AG09309 (cell line): ENCODE data around the gene OR2D2.
A peak's percentile ranks its signal among the peaks of the same experiment; 100 is the strongest.
"Not testable (repeated sequence)": the region's sequence is repeated elsewhere in the genome, so short reads cannot be mapped to it uniquely, and the experiment has no call there.

Source experiments
- DNase-seq: peaks from one replicate; pipeline ENCODE4 v3.0.0-alpha.2; 2010; ENCODE audit warnings: low read depth
- H3K4me3 ChIP-seq: 2 replicates; pipeline ENCODE4 v1.5.1; 2011; ENCODE audit warnings: mild to moderate bottlenecking, low read depth, low read length, moderate library complexity; ENCODE audit not compliant: control insufficient read depth
- TF ChIP-seq, protein P1 (sequence below): IDR thresholded peaks from 2 replicates; pipeline ENCODE4 v1.5.1; 2011; ENCODE audit warnings: mild to moderate bottlenecking, low read depth, low read length, inconsistent platforms; ENCODE audit not compliant: insufficient read depth, control insufficient read depth; ENCODE audit errors: missing control alignments

Gene OR2D2

DNA sequence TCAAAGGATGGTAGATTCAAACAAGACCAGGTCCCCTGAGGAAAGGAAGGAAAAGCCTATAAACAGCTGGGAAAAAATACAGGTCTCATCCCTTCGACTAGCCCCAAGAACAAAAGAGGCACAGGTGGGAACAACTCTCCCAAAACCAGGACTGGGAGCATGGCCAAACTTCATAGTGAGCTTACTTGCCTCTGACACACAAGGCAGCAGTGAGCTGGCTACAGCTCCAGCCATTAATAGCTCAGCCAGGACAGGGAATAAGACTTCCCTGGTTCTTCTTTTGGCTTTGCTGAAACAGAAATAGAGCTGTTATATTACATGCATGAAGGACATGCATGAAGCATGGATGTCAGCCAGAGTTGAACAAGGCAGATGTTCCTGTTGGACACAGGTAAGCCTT, 29.3 kb downstream of the OR2D2 start, which contains the start of gene OR10A2:
OR10A2 (plus strand) TSS at position 97 of the 400 bp plus-strand sequence. CDS start 6,698 bp downstream, outside the sequence.
- H3K4me3 ChIP-seq = no peak within 1 kb of the TSS
- TF ChIP-seq, protein P1, sequence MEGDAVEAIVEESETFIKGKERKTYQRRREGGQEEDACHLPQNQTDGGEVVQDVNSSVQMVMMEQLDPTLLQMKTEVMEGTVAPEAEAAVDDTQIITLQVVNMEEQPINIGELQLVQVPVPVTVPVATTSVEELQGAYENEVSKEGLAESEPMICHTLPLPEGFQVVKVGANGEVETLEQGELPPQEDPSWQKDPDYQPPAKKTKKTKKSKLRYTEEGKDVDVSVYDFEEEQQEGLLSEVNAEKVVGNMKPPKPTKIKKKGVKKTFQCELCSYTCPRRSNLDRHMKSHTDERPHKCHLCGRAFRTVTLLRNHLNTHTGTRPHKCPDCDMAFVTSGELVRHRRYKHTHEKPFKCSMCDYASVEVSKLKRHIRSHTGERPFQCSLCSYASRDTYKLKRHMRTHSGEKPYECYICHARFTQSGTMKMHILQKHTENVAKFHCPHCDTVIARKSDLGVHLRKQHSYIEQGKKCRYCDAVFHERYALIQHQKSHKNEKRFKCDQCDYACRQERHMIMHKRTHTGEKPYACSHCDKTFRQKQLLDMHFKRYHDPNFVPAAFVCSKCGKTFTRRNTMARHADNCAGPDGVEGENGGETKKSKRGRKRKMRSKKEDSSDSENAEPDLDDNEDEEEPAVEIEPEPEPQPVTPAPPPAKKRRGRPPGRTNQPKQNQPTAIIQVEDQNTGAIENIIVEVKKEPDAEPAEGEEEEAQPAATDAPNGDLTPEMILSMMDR = no peak
- no peak for DNase-seq

DNA sequence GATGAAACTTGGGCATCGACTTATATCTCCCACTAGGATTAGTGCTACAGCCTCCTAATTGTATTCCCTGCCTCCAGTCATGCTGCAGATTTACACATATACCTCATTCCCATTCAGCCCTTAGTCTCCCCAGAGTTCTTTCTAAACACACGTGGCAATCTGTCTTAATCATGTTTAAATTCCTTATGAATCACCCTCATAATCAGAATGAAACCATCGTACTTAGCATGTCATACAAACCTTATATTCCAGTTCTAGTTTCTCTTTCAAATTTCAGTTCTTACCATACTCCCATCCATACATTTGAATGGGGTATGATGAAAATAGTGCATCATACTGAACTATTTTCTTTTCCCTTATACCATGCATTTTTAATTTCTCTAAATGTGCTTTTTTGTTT, 35.4 kb downstream of the OR2D2 start:
- TF ChIP-seq, protein P1 = no peak
- no peak for DNase-seq
- no peak overlapping the region for H3K4me3 ChIP-seq

DNA sequence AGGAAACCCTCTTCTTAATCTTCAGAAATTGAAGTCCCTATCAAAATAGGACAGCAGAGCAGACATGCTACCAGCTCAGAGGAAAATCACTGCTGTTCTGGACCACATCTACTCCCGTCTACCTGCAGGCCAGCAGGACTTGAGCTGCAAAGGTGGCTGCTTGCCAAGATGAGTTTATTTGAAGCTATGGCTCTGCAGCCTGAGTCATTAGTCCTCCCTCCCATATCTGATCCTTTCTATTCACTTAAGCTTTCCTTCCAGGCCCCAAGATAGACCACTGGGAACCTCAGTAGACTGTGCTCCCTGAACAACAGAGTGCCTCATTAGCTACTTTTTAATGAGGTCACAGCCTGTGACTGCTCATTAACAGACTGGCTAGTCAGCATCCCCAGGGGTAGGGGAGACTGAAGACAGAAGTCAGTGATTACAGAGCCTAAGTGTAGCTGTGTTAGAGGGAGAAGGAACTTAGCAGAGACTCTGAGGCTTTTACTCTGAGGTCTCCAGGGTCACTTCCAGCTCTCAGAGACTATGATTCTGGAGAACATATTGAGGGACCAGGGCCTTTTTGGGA, 36.2 kb downstream of the OR2D2 start:
- H3K4me3 ChIP-seq = no peak overlapping the region
- peak; percentile 25 for DNase-seq
- TF ChIP-seq, protein P1 = no peak

DNA sequence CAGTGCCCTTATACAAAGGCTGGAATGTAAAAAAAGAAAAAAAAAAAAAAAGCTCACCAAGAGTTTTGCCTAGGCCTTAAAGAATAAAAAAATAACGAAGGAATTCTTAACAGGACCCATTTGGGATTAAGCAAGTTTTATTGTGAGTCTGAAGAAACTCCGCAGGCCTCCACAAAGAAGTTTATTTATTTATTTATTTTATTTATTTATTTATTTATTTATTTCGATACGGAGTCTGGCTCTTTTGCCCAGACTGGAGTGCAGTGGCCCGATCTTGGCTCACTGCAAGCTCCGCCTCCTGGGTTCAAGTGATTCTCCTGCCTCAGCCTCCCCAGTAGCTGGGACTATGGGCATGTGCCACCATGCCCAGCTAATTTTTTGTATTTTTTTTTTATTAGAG, 37.5 kb downstream of the OR2D2 start:
- H3K4me3 ChIP-seq, DNase-seq: not testable (repeated sequence)

DNA sequence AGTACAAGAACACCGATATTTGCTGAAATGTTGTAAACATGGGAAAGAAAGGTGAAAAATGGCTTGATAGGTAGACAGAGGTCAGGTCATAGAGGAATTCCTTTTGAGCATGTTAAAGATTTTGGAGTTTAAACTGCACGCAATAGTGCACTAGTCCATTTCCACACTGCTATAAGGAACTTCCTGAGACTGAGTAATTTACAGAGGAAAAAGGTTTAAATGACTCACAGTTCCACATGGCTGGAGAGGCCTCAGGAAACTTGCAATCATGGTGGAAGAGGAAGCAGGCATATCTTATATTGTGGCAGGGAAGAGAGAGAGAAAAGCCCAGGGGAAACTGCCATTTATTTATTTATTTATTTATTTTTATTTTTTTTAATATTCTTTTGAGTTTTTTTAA, 41.8 kb downstream of the OR2D2 start:
- TF ChIP-seq, protein P1 = no peak
- DNase-seq = no peak
- H3K4me3 ChIP-seq = no peak overlapping the region

DNA sequence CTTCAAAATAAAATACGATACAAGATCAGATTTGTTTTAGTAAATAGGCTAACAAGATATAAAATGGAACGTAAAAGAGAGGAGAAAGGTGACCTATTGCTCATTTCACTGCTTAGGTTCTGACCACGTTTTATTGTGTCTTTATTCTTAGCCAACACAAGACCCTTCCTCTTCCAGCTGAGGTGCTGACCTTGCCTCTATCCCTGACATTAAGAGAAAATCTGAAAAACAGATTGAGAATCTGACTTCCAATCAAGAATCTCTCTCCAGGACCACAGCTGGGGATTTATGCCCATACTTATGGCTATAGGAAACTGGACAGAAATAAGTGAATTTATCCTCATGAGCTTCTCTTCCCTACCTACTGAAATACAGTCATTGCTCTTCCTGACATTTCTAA, 46.9 kb downstream of the OR2D2 start, which contains the start of gene OR10A5:
OR10A5 (plus strand) TSS at position 301 of the 400 bp plus-strand sequence; CDS start at position 301, 0 bp downstream.
- no peak for DNase-seq
- H3K4me3 ChIP-seq = no peak within 1 kb of the TSS

DNA sequence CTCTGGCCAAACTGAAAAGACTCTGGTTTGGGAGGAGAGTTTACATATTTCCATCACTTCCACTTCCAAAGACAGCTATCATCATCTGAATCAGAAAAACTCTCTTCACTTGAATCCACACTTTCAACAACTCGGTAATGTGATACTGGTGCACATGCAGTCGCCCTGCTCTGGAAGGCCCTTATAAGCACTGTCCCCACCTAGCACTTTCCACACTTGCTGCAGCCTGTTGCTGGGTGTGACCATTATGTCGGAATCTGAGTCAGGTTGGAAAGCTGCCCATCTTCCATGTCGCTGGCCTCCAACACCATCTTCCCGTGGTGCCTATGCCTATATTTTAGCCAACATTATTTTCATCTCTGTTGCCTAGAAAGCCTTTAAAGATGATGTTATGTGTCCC, 47.9 kb downstream of the OR2D2 start:
- no peak overlapping the region for H3K4me3 ChIP-seq
- TF ChIP-seq, protein P1 = no peak
- no peak for DNase-seq

More for the DNA sequence above, 46.9 kb downstream of the OR2D2 start, which contains the start of gene OR10A5:
- TF ChIP-seq, protein P1 = no peak
